ENCODE measurements around the gene UBE2G2. TPM values are rescaled to one million over a fixed set of nuclear protein-coding genes. Genes with fewer than 3 reads are reported as not detected.
A peak's percentile ranks its signal among the peaks of the same experiment; 100 is the strongest.
"Not testable (repeated sequence)": the region's sequence is repeated elsewhere in the genome, so short reads cannot be mapped to it uniquely, and the experiment has no call there.

Gene UBE2G2
- total RNA-seq, 1 donor from 2014 or later: 66.6 TPM

DNA sequence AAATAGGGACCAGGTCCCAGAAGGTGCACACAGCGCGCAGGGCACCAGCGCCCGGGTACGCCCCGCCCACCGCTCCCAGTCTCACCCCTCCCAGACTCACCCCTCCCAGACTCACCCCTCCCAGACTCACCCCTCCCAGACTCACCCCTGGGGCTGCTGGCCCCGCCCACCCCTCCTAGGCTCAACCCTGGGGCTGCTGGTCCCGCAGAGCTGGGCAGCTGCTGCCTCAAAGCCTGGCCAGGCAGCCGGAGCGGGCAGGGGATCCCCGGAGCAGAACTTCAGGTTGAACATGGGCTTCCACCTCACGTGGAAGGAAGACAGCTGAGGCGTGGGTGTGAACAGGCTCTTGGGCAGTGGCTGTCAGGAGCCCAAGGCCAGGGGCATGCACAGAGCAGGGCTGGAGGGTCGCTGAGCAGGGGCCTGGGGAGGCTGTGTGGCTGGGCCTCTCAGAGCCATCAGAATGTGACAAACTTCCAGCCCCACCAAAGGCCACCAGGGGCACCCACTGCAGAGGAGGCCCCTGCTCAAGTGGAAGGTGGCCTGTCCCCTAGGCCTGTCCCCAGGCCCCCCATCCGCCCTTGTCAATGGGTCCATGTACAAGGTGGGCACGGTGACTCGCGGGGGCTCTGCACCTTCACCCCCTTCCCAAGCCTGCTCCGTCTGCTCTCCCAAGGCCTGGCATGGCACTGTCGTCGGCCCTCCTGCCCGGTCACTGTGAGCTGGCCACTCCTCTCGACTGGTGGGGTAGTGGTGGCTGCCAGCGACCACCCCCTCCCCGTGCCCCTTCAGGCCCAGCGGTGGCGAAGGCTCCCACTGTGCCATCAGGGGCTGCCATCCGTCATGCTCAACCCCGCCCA is 36.6 kb upstream of the UBE2G2 start:
- intact Hi-C loops (cut with DNase I): no loop called here
- ATAC-seq (no peak), DNase-seq (ENCODE audit: missing footprints) (peak; percentile 31)

DNA sequence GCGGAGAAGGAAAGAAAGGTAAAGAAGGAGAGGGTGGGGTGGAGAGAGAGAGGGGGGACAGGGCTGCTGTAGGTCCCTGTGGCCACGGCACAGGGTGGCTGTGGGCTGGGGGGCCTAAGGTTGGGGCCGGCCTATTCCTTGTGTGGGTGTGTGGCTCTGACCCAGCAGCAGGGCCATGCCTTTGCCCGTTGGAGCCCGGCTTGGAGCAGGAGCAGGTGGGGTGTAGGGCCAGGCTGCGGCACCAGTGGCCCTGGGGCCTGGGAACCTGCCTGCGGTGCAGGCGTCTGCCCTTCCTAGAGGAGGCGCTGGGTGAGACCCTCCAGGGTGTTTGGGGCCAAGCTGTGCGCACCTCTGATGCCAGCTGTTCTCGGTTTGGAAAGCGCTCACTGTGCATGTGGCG is 35.9 kb upstream of the UBE2G2 start:
- intact Hi-C loops (cut with DNase I): no loop called here
- DNase-seq (ENCODE audit: missing footprints): no peak
- ATAC-seq: no peak

DNA sequence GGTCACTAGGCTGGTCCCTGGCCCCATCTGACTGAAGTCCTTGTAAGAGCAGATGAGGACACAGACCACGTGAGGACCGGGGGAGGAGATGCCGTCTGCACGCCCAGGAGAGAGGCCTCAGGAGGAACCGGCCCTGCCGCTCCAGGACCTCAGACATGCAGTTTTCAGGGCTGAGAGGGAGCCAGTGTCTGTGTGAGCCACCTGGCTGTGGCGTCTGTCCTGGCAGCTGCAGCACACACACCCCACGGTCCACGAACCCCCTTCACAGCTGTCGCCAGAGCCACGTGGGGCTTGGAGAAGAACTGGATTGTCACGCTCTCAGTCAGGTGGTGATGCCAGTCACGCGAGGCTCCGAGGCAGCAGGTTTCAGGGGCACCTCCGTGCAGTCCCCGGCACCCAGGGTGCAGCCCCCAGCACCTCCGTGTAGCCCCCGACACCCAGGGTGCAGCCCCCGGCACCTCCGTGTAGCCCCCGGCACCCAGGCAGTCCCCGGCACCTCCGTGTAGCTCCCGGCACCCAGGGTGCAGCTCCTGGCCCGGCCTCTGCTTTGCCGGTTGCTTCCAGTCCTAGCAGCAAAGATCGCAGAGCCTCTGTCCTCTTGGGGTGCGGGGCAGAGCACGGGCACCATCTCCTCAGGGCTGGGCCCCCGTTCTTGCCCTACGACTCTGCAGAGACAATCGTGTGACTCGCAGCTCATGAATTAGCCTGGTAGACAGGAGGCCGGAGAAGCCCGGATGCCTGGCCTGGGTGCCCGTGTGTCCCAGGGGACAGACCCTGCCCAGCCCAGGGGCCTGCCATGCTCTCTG is 35.2 kb upstream of the UBE2G2 start:
- intact Hi-C loops (cut with DNase I): no loop called here
- ATAC-seq (peak; percentile 65), DNase-seq (ENCODE audit: missing footprints) (no peak)

DNA sequence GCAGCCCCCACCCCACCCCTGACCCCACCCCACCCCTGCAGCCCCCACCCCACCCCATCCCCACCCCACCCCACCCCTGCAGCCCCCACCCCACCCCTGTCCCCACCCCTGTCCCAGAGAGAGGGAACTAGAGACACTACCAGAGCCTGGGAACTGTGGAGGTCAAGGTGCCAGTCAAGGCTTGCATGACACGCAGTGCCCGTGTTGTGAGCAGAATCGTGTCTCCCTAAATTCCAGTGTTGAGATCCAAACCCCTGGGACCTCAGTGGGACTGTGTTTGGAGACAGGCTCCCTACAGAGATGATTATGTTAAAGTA is 34.7 kb upstream of the UBE2G2 start:
- ATAC-seq: no peak
- intact Hi-C loops (cut with DNase I): no loop called here
- no peak for DNase-seq (ENCODE audit: missing footprints)

DNA sequence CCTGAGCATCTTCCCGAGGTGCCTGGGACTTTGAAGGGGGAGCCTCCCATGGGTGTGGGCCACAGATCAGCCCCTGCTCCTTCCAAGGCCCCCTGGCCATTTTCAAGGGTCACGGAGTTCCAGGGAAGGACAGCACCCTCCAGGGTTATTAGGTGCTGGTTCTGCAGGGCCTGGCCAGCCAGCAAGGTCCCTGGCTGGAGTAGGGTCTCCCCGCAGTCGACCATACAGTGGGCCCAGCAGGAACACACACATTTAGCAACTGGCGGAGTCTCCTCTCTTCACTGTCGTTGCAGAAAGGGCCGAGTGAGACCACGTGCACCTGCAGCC is 34.0 kb upstream of the UBE2G2 start:
- DNase-seq (ENCODE audit: missing footprints): no peak
- no peak for ATAC-seq
- intact Hi-C loops (cut with DNase I): no loop called here

DNA sequence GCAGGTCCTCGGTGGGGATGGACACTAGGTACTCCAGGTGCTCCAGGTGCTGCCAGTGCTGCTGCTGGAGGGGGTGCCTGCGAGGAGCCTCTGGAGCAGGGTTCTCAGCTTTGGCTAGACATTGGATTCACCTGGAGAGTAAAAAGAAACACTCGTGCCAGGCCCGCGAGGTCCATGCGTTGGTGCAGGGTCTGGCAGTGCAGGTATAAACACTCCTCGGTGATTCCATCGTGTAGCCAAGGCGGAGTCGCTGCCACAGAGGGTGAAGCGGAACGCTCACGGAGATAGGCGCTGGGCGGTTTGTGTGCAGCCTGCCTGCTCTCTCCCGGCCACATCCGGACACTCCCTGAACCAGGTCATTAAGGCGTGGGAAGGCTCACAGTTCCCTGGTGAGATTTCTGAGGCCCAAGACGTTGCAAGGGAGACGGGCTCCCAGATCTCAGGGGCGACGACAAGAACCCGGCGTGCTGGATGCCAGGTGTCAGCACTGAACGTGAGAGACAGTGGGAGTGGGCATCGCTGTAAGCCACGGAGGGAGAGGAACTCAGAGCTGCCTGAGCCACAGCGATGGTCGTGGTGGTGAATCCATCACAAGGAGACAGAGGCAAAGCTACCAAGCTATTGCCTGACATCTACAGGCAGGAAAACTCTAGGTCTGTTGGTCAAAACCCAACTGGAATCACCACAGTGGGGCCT is 33.5 kb upstream of the UBE2G2 start:
- ATAC-seq: no peak
- DNase-seq (ENCODE audit: missing footprints): no peak
- intact Hi-C loops (cut with DNase I): no loop called here

DNA sequence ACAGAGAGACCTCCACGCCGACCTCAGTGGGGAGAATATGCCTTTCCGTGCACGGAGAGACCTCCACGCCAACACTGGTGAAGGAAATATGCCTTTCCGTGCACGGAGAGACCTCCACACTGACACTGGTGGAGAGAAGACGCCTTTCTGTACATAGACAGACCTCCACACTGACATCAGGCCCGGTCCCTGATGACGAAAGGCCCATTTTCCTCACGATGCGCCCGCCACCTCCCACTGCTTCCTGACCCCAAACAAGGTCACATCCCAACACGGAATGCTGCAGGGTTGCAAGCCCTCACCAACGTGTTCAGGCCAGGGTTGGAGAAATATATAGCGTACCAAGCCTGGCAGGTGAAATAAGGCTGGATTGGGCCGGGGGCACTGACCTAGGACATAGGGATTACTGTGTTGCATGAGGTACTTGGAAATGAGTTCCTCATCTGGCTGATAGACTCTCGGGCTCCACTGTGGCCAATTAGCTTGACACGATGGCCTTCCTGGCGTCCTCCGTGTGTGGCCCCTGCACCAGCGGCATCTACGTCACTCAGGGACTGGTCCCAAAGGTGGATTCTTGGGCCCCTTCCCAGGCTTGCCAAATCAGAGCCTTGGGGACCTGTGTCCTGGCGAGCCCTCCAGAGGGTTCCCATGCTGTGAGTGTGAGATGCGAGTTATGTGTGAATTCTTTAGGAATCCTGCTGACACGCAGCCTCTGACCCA is 32.8 kb upstream of the UBE2G2 start:
- no peak for DNase-seq (ENCODE audit: missing footprints)
- intact Hi-C loops (cut with DNase I): no loop called here

DNA sequence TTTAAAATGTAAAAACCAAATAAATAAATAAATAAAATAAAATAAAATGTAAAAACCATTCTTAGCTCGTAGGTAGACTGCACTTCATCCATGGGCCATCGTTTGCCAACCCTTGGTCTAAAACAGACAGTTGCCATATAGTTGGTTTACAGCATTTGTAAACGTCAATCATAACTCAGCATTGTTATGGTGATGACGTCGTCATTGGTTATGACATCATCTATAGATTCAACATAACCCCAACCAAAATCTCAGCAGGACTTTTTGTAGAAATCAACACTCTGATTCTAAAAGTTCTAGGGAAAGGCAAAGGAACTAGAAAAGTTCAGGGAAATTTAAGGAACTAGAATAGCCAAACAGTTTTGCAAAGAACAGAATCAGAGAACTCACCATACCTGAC is 32.0 kb upstream of the UBE2G2 start:
- ATAC-seq (no peak), DNase-seq (ENCODE audit: missing footprints) (no peak)
- intact Hi-C loops (cut with DNase I): no loop called here

More for the DNA sequence above, 32.8 kb upstream of the UBE2G2 start:
- ATAC-seq: no peak

DNA sequence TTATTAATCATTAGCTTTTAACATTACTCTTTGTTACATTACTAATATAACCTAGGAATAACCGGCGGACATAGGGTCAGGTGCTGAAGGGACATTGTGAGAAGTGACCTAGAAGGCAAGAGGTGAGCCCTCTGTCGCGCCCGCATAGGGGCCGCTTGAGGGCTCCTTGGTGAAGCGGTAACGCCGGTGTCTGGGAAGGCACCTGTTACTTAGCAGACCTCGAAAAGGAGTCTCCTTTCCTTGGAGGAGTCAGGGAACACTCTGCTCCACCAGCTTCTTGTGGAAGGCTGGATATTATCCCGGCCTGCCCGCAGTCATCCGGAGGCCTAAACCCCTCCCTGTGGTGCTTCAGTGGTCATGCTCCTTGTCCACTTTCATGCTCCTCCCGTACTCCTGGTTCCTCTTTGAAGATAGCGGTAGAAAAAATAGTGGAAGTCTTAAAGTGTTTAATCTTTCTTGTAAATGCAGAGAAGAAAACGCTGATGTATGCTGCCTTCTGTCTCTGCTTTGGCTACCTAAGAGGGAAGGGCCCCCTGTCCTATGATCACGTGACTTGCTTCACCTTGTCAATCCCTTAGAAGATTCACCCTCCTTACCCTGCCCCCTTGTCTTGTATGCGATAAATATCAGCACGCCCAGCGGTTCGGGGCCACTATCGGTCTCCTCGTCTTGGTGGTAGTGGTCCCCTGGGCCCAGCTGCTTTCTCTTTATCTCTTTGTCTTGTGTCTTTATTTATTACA is 31.1 kb upstream of the UBE2G2 start:
- not testable (repeated sequence) for ATAC-seq; DNase-seq (ENCODE audit: missing footprints)

DNA sequence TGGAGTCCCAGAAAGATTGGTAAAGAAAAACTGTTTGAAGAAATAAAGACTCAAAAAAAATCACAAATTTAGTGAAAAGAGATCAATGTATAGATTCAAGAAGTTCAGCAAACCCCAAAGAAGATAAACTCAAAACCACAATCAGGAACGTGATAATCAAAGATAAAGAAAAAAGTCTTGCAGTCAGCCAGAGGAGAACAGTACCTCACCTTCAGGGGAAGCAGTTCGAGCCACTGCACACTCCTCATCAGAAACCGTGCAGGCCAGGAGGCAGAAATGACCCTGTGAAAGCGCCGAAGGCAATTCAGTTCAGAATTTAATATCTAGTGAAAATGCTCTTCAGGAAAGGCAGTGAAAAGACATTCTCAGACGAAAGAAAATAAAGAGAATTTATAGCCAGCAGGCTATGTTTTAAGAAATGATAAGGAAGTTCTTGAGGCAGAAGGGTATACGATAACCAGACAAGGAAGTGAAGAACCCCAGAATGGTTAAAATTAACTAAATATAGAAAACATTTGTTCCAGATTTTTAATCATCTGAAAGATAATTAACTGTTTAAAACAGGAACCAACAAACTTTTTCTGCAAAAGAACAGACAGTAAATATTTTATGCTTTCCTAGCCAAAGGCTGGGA is 29.7 kb upstream of the UBE2G2 start:
- DNase-seq (ENCODE audit: missing footprints) (no peak), ATAC-seq (no peak)
- intact Hi-C loops (cut with DNase I): no loop called here

More for the DNA sequence above, 31.1 kb upstream of the UBE2G2 start:
- intact Hi-C loops (cut with DNase I): not testable (repeated sequence)

DNA sequence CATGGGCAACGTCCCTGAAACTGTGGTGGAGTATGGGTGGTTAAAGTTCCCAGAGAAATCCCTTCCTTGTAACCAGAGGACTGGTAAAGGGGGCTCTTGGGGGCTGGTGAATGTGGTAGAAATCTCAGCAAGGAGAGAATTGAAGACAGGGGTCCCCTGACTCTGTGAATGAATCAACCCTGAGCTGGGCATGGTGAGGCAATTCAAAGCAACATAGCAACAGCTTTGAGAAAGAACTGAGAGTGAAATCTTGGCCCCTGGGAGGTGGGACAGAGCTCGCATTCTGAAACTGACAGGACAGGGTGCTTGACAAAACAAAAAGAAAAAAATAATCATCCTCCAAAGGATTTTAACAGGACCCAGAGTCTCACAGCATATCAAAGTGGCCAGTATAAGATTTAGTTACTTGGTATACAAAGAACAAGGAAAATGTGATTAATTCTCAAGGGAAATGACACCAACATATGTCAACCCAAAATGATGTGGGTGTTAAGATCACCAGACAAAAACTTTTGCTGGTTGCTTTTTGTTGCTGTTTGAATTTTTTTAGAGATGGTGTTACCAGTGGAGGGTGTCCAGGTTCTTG is 28.0 kb upstream of the UBE2G2 start:
- no peak for ATAC-seq
- intact Hi-C loops (cut with DNase I): no loop called here
- DNase-seq (ENCODE audit: missing footprints): no peak

DNA sequence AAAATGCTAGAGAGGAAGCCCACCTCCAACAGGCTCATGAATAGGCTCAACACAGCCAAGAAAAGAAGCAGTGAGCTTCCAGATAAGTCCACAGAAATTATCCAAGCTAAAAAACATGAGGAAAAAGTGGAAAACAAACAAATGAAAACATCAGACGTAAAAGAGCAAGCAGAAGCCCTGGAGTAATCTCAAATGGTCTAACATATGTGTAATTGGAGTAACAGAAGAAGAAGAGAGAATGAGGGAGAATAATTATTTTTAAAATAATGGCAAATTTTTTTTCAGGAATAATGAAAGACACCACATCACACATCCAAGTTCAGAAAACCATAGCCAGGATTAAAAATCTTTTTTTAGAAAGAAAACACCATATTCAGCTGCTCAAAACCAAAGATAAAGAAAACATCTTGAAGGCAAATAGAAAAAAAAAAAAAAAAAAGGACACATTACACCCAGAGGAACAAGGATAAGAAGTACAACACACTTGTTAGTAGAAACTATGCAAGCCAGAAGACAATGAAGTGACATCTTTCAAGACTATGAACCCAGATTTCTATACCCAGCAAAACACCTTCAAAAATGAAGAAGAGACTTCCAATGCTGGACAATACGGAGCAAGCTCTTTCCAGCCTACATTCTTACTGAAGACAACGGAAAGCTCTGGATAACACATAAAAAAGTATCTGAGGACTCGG is 26.9 kb upstream of the UBE2G2 start:
- intact Hi-C loops (cut with DNase I): no loop called here
- DNase-seq (ENCODE audit: missing footprints): no peak

DNA sequence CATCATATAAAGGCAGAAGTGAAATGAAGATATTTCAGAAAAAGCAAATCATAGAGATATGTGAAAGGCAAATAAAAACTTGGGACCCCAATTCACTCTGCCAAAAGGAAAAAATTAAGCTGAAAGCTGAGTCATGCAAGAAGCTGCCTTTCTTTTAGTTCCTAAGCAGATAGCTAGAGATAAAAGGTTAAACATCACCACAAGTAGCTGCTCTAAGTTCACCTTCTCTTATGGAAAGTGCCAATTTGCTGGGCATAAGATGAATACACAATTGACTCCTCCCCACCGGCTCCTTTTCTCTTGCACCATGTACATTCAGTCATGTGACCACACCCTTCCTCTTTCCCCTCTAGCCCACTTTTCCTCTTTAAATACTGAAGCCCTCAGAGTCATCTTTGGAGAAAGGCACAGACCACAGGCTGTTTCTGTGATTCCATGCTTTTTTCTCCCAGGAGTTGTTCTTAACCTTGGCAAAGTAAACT is 21.6 kb upstream of the UBE2G2 start:
- DNase-seq (ENCODE audit: missing footprints) (no peak), ATAC-seq (no peak)
- intact Hi-C loops (cut with DNase I): no loop called here

More for the DNA sequence above, 26.9 kb upstream of the UBE2G2 start:
- ATAC-seq: no peak

DNA sequence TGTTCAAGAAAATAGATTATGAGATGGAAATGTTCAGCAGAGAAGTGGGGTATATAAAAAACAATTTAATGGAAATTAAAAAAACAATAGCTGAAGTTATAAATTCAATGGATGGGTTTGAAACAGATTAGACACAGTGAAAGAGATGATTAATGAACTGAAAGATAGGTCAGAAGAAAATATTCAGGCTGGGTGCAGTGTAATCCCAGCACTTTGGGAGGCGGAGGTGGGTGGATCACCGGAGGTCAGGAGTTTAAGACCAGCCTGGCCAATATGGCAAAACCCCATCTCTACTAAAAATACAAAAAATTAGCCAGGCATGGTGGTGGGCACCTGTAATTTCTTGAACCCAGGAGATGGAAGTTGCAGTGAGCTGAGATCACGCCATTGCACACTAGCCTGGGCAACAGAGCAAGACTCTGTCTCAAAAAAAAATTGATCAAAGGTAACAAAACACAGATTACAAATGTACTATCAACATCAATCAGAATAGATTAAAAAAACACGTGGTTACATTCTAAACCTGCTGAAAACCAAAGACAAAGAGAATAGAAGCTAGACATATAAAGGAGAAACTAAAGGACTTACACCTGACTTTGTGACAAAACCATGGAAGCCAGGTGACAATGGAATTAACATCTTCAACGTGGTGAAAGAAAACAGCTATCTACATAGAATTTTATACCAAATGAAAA is 21.0 kb upstream of the UBE2G2 start:
- no peak for ATAC-seq
- intact Hi-C loops (cut with DNase I): no loop called here
- no peak for DNase-seq (ENCODE audit: missing footprints)

DNA sequence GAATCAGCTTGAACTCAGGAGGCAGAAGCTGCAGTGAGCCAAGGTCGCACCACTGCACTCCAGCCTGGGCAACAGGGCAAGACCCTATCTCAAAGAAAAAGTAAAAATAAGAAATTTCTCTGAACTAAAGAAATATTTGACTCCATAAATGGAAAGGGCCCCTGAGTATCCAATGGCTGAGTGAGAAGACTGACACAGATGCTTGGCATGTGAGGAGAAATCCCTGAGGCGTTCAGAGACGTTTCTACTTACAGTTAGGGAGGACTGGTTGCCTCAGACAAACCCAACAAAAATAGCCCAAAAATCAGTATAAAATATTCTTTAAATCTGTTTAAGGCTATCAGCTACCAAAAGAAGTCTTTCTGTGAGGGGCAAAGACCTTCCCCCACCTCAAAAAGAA is 19.2 kb upstream of the UBE2G2 start:
- no peak for DNase-seq (ENCODE audit: missing footprints)
- ATAC-seq: no peak
- intact Hi-C loops (cut with DNase I): no loop called here
